Posterior cingulate gyrus (tissue), 11 donors: ENCODE data around the gene CPLX1.

Experiments used
- DNase-seq, 10 donors: peaks; one replicate each; pipeline versions ENCODE4 v3.0.0 to v3.0.0-alpha.2; 2020 to 2021; ENCODE audit warnings: mixed read lengths in 3 of 10
- intact Hi-C: fragments of 100-400 bp; cut with DNase I; formaldehyde crosslinking; loops from one replicate; pipeline ENCODE4 v1.15.1; 2023

The CPLX1 gene

DNA sequence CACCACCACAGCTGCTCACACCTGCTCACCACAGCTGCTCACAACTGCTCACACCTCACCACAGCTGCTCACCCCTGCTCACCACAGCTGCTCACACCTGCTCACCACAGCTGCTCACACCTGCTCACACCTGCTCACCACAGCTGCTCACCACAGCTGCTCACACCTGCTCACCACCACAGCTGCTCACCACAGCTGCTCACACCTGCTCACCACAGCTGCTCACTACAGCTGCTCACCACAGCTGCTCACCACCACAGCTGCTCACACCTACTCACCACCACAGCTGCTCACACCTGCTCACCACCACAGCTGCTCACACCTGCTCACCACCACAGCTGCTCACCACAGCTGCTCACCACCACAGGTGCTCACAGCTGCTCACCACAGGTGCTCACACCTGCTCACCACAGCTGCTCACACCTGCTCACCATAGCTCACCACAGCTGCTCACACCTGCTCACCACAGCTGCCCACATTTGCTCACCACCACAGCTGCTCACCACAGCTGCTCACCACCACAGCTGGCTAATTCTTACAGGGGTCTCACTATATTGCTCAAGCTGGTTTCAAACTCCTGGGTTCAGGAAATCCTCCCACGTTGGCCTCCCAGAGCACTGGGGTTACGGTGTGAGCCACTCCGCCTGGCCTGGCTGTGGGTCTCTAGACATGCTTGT is 30.4 kb upstream of the CPLX1 start:
- DNase-seq = peak in 3 of 10 donors; percentile 23 to 44 (median 43)
- intact Hi-C loops = no loop called here

DNA sequence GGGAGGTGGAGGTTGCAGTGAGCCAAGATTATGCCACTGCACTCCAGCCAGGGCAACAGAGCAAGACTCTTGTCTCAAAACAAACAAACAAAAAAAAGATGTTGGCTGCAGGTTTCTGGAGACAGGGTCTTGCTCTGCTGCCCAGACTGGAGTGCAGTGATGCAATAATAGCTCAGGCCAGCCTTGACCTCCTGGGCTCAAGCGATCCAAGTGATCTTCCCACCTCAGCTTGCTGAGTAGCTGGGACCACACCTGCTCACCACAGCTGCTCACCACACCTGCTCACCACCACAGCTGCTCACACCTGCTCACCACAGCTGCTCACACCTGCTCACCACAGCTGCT is 29.9 kb upstream of the CPLX1 start:
- intact Hi-C loops = no loop called here
- DNase-seq = peak in 2 of 10 donors; percentile 15 to 50

DNA sequence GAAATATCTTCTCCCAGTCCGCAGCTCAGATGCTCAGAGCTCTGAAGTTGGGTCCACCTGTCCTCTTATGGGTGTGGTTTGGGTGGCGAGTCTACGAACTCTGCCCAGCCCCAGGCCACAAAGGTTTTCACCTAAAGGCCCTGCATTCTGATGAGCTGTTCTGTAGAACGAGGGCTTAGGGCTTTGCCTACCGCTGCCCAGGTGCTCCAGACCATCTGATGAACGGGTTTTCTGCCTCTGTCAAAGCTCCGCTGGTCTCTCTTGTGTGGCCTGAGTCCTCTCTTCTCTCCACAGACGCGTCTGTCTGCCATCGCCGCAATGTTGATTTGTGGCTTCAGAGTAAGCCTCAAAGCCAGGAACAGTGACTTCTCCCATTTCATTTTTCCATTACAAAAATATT is 28.4 kb upstream of the CPLX1 start:
- intact Hi-C loops = no loop called here
- peak in 3 of 10 donors; percentile 22 to 59 (median 28) for DNase-seq

DNA sequence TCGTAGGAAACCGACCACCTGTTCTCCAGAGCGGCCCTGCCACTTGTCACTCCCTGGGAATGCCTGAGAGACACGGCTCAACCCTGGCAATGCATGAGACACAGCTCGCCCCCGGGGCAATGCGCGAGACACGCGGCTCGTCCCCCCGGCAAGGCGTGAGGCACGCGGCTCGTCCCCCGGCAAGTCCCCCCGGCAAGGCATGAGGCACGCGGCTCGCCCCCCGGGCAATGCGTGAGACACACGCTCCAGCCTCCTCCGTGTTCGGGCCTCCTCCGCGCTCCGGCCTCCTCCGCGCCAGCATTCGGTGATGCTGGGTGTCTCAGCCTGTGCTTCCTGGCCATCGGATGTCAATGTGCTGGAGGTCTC is 27.5 kb upstream of the CPLX1 start:
- DNase-seq = peak in 3 of 10 donors; percentile 62 to 81 (median 74)
- intact Hi-C loops = no loop called here

DNA sequence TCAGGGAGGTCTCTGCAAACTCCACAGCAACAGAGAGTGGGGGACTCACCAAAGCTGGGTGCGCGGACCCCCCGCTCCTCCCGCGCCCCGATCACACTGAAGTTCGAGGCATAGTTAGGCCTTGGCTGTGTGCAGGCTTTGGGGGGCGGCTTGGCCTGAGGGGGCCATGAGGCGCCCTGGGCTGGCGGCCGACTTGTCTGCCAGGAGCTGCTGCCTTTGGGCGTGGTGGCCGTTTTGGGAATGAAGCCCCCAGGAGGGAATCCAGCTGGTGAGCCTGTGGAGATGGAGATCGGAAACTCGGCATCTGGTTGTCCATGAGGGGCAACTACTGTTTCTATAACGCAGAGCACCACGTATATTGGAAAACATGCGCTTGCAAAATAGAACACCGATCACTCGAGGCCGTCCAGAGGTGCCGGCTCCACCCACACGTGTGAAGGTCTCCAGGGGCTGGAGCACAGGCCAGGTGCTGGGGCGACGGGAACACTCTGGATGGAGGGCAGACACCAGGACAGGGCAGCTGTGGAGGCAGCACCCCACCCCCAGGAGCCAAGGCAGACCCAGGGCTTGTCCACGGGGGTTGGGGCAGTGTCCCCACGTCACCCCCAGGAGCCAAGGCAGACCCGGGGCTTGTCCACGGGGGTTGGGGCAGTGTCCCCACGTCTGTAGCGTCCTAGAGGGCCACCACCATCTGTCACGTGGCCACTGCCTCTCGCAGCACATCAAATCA is 25.9 kb upstream of the CPLX1 start:
- intact Hi-C loops = no loop called here
- DNase-seq = peak in 3 of 10 donors; percentile 35 to 79 (median 63)

DNA sequence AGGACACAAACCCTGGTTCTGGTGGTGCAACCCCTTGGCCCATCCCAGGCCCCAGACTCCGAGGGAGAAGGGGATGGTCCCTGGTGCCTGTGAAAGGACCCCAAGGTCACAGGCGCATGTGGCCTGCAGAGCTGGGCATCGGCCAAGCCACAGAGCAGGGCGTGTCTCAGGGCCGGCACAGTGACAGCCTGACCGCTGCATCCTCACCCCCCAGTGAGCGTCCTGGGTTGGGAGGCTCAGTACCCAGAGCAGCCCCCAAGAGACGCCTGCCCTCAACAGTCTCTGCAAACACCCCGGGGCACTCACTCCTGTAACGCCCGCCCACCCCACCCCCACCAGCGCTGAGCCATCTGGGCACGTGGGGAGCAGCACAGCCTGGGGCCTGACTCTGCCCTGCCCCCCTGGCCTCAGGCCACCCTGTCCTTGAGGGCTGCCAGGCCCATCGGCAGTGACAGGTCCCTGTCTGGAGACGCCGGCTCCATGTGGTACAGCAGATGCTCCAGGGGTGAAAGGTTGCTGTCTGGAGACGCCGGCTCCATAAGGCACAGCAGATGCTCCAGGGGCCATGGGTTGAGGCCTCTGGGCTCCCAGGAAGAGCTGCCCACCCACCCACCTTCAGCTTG is 24.5 kb upstream of the CPLX1 start:
- peak in 2 of 10 donors; percentile 14 to 72 for DNase-seq
- intact Hi-C loops = no loop called here

DNA sequence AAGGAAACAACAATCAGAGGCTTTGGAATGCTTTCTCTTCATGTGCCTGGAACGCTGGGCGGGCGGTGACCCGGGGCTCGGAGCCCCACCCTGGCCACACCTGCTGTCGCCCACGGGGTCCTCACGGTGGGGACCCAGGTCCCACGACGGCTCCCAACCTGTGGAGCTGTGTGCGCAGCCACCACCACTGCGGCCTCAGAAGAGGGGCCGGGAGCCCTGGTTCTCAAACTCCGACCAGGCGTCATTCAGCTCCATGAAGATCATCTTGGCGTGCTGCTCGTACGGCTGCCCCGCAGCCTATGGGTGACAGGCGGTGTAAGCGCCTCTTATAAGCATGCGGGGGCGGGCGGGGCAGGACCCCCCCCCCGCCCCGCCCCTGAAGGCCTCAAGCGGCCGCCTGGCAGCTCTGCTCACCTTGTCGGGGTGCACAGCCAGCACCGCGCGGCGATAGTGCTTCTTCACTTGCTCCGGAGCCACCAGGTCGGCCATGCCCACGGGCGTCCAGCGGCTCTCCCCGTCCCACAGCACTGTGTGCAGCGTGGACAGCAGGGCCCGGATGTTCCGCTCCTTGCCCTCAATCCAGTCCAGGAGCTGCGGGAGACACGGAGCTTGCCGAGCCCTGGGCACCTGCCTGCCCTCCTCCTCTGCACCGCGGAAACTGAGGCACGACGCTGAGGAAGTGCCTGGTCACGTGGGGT is 23.7 kb upstream of the CPLX1 start:
- intact Hi-C loops = no loop called here
- peak in 3 of 10 donors; percentile 58 to 78 (median 72) for DNase-seq

DNA sequence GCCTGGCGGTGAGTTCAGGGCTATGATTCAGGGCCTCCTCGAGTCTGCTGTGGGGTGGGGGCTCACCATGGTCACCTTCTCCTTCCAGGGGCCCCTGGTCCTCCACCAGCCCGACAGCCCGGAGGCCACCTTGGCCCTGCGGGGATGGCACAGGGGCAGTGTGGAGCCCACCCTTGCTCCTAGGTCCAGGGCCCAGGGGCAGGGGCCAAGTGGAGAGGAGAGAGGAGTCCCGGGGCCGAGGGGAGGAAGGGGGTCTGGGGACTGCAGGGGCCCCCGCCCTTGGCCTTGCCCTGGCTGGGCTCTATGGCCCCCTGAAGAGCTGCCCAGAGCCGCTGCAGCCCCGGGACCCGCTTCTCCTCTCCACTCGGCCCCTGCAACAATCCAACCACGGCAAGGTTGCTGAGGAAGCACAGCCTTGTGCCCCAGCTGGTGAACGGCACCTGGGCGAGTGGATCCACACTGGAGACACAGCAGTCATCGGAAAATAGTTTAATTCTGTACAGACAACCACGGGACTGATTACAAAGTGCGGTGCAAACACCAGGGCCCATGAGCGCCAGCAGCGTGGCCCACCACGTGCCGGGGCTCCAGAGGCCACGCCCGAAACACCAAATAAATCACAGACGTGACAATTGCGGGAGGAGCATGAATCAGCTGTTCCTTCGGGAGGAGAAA is 23.0 kb upstream of the CPLX1 start:
- DNase-seq = peak in 2 of 10 donors; percentile 54 to 67
- intact Hi-C loops = no loop called here

DNA sequence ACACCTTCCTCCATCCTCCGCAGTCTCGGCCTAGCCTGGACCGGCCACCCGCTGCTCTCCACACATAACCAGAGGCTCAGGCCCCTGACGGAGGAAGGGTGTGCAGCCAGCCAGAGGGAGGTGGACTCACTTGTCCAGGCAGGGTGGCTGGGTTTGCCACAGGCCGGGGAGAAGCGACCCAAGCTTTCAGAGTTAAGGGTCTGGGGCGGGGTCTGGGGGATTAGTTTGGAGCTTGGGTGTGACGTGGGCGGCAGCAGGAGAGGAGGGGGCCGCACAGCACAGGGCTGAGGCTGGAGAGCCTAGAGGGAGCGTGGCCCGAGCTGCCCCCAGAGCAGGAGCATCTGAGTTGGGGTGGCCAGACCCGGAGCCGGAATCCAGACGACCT is 22.4 kb upstream of the CPLX1 start:
- intact Hi-C loops = no loop called here
- DNase-seq = peak in 3 of 10 donors; percentile 62 to 69 (median 66)

DNA sequence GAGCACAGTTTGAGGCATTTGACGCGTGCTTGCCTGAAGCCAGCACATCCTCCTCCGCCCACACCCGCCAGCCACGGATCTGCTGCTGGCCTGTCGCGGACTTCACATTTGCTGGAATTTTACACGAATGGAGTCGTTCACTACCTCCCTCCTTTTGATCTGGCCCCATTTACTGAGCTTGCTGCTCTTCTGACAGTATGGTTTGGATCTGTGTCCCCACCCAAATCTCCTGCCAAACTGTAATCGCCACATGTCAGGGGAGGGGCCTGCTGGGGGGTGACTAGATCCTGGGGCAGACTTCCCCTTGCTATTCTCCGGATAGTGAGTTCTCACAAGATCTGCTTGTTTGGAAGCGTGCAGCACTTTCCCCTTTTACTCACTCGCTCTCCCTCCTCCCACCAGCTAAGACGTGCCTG is 19.9 kb upstream of the CPLX1 start:
- intact Hi-C loops = no loop called here
- peak in 7 of 10 donors; percentile 48 to 96 (median 72) for DNase-seq

DNA sequence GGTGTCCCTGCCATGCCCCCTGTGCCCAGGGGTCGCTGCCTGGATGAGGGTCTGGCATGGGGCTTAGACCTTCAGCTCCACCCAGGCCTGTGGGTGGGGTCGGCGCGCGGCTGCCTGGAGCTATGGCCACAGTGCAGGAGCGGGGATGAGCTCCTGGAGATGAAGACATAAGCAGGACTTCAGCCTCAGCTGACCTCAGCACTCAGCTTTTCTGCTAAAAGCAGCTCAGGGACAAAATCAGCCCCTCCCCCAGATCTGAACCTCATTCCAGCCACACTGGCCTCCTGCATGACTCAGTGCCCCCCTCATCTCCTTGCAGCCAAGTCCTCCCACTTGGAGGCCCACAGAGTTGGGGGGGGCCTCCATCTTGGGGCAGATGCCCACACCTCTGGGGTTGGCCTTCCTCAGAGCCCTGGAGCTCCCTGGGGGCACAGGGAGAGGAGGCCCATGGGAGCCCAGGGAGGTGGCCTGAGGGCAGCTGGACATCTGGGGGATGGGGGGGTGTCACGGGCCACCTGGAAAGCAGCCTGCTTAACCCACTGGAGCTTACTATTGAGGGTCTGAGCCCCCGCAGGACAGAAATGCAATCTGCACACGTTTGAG is 19.4 kb upstream of the CPLX1 start:
- peak in 3 of 10 donors; percentile 53 to 83 (median 58) for DNase-seq
- intact Hi-C loops = no loop called here

DNA sequence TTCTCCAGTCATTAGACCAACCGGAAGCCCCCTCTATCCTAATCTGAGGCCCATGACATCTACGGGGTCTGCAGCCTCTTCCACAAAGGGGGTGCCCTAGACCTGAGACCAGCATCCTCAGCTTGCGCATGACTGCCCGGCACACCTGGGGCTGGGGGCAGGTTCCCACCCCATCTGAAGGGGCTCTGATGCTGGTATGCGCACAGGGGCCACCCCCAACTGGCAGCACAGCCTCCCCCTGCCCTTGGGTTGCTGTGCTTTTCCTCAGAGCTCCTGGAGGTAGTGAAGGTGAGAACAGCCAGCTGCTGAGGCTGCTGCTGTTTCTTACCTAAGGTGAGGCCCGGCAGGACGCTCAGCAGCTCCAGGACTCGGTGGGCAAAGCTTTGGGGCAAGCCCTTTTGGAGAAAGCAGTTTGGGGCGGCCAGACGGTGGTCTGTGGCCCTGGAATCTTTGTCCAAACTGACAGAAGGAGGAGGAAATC is 18.9 kb upstream of the CPLX1 start:
- intact Hi-C loops = no loop called here
- peak in 1 of 10 donors; percentile 46 for DNase-seq

DNA sequence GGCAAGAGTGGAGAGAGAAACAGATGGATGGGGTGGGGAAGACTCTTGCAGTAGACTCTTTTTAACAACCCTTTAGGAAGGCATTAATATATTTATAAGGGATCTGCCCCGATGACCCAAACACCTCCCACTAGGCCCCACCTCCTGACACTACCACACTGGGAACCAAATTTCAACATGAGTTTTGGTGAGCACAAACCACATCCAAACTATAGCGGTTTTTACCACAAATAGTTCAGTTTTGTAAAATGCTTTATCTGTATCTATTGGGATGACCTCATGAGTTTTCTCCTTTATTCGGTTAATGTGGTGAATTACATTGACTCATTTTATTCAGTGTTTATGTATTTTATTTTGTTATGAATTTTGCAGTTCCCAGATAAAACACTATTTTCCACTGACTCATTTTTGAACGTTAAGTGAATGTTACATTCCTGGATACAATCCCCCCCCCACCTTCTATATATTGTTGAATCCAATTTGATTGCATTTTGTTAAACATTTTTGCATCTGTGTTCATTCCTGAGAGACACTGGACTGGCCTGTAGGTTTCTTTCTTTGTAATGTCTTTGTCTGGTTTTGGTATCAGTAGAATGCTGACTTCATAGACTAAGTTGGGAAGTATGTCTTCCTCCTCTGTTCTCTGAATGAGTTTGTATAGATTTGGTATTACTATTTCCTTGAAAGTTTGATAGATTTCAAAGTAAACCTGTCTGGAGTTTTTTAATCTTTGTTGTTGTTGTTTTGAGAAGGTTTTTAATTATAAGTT is 13.9 kb upstream of the CPLX1 start:
- intact Hi-C loops = no loop called here
- DNase-seq = no peak

DNA sequence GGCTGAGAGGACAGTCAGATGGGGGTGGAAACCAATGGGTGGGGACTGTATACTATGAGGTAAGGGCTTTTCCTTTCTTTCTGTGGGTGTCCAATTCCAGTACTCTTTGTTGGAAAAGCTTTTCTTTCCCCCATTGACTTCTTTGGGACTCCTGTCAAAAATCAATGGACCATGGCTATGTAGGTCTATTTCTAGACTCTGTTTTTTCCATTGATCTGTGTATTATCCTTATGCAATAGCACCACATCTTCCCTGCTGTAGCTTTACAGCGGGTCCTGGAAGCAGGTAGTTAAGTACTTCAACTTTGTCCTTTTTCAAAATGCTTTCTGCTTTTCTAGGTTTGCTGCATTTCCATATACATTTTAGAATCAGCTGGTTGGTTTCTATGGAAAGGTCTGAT is 11.8 kb upstream of the CPLX1 start:
- no peak for DNase-seq
- intact Hi-C loops = no loop called here

DNA sequence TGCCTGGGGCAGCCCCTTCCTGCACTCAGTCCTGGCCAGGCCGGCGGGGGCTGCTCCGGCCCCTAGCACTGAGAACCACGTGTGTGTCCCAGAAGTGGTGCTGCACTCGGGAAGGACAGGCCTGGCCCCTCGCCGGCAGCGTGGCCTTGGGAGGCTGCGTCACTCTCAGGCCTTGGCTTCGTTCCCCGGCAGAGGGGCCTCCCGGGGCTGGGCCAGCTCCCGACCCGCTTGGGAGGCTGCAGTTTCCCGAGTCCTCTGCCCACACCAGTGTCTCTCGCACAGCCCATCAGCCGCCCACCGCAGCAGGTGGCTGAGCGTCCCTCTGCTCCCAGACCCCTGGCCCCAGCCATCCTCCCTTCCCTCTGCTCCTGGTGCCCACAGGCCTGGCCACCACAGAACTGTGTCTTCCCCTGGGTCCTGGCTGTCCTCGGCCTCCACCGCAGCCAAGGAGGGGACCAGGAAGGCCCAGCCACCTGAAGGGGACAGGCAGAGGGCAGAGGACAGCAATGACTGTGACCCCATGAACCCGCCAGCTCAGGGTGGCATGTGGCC is 10.9 kb upstream of the CPLX1 start:
- peak in 3 of 10 donors; percentile 61 to 79 (median 62) for DNase-seq
- intact Hi-C loops = no loop called here

DNA sequence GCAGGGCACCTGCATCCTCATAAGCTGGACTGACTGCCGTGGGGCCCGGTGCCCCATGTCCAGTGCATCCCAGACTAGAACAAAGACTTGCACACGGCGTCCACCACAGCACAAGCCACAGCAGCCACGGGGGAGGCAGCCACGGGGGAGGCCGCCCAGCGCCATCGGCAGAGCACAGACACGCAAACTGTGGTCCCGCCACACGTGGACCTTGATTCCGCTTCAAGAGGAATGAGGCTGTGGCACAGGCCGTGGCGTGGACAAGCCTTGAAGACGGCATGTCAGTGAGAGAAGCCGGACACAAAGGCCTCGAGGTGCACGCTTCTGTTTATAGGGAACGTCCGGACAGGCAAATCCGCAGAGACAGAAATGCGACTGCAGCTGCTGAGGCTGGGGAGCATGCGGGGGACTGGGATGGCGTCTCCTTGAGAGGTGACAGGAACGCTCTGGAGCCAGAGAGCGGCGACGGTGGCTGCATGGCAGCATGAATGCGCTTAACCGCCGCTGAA is 10.1 kb upstream of the CPLX1 start:
- peak in 3 of 10 donors; percentile 55 to 77 (median 60) for DNase-seq

DNA sequence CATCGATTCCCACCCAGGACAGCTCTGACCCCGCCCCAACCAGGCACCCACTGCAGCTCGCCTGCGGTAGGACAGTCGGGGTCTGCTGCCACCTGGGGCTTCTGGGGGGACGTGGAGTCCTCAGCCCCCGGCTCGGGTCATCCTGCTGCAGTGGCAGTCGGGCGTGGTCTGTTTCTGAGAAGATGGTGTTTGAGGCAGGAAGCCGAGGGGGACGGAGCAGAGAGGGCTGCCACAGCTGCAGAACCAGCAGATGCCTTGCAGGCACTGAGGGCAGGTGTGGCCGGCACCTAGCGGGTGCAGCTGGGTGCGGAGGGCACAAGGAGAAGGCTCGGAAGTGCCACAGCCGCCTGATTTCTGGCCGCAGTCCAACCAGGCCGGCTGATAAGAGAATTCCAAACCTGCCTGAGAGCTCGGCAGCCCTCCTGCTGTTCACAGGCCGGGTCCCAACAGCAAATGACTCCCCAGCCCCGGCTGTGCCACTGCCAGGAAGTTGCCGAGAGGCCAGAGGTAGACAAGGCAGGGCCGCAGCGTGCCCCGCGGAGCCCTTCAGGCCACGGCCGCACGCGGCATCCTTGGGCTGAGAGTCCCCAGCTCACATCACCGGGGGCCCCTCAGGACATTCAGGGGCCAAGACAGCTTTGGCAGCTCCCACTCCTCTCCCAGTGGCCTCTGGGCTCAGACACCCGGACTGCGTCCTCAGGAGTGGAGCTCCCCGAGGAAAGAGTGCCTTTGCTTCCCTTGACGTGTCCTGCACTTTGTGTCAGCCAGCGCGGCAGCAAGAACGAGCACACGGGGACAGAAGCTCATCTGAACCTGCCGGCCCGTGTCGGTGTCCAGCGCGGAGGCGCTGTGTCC is 9.4 kb upstream of the CPLX1 start:
- intact Hi-C loops = no loop called here
- DNase-seq = peak in 3 of 10 donors; percentile 62 to 81 (median 76)

More for the DNA sequence above, 10.1 kb upstream of the CPLX1 start:
- intact Hi-C loops = no loop called here
